ENCODE data around the gene TCTN3.

TCTN3 gene

DNA sequence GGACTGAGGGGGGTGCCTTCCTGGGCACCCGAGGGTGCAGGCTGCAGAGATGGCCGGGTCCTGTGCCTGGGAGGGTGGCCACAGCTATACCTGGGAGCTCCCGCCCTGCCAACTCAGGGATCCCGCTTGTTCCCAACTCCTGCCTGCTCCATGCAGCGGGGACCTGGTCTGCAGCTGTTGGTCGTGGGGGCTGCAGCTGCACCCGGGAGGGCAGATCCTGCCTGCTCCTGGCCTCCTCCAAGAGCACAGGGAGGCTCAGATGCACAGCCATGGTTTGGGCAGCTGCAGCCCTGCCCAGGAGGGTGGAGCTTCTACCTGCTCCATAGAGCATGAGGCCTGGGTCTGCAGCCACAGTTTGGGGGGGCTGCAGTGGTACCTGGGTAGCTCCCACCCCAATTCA, 13.3 kb upstream of the TCTN3 start:
- H3K4me3 ChIP-seq (ENCODE audit: control insufficient read depth, low read depth, low read length): no peak overlapping the region
- TF ChIP-seq, protein P1, sequence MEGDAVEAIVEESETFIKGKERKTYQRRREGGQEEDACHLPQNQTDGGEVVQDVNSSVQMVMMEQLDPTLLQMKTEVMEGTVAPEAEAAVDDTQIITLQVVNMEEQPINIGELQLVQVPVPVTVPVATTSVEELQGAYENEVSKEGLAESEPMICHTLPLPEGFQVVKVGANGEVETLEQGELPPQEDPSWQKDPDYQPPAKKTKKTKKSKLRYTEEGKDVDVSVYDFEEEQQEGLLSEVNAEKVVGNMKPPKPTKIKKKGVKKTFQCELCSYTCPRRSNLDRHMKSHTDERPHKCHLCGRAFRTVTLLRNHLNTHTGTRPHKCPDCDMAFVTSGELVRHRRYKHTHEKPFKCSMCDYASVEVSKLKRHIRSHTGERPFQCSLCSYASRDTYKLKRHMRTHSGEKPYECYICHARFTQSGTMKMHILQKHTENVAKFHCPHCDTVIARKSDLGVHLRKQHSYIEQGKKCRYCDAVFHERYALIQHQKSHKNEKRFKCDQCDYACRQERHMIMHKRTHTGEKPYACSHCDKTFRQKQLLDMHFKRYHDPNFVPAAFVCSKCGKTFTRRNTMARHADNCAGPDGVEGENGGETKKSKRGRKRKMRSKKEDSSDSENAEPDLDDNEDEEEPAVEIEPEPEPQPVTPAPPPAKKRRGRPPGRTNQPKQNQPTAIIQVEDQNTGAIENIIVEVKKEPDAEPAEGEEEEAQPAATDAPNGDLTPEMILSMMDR (IDR thresholded peaks at IDR 0.05; ENCODE audit: control insufficient read depth, insufficient read depth, low read depth, low read length, missing control alignments): no peak
- DNase-seq (ENCODE audit: low read depth): no peak

DNA sequence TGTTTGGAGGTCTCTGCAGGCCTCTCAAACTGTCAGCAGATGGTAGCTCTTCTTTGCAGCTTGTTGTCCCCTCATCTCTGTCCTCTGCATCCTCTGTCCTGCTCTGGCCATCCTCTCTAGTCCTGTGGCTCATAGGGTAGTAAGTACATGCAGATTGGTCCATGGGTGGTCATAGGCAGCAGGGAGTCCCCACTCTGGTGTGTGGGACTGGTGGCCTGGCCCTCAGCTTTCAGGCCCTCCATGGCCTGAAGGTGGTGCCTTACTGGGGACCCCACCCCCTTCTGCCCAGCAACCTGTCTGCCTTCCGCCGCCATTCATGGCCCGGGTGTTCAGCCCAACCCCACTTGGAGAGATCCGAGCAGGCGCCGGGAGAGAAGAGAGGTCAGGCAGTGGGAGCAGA, 12.8 kb upstream of the TCTN3 start:
- TF ChIP-seq, protein P1 (IDR thresholded peaks at IDR 0.05; ENCODE audit: control insufficient read depth, insufficient read depth, low read depth, low read length, missing control alignments): no peak
- no peak overlapping the region for H3K4me3 ChIP-seq (ENCODE audit: control insufficient read depth, low read depth, low read length)
- no peak for DNase-seq (ENCODE audit: low read depth)

DNA sequence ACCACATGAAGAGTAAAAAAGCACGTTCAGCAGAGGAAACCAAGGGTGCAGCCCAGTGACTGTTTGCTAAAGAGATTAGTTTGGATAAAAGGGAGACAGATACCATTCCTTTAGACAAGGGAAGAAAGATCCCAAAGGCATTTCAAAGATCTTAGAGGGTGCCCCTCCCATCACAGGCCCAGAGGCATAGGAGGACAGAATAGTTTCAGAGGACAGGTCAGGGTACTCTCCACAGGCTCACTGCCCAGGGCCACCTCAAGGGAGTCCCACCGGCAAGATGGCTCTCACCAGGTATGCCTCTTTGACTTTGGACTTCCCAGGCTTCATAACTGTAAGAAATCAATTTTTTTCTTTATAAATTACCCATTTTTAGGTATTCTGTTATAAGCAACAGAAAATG, 4.7 kb upstream of the TCTN3 start:
- TF ChIP-seq, protein P1 (IDR thresholded peaks at IDR 0.05; ENCODE audit: control insufficient read depth, insufficient read depth, low read depth, low read length, missing control alignments): no peak
- H3K4me3 ChIP-seq (ENCODE audit: control insufficient read depth, low read depth, low read length): no peak overlapping the region
- DNase-seq (ENCODE audit: low read depth): no peak

DNA sequence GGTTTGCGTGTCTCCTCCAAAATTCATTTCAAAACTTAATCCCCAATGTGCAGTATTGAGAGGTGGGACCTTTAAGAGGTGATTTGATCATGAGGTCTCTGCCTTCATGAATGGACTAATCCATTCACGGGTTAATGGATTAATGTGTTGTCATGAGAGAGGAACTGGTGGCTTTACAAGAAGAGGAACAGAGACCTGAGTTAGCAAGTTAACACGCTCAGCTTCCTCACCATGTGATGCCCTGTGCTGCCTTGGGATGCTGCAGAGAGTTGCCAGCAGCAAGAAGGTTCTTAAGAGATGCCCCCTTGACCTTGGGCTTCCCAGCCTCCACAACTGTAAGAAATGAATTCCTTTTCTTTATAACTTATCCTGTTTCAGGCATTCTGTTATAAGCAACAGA, 3.7 kb upstream of the TCTN3 start:
- TF ChIP-seq, protein P1 (IDR thresholded peaks at IDR 0.05; ENCODE audit: control insufficient read depth, insufficient read depth, low read depth, low read length, missing control alignments): no peak
- no peak overlapping the region for H3K4me3 ChIP-seq (ENCODE audit: control insufficient read depth, low read depth, low read length)
- no peak for DNase-seq (ENCODE audit: low read depth)

DNA sequence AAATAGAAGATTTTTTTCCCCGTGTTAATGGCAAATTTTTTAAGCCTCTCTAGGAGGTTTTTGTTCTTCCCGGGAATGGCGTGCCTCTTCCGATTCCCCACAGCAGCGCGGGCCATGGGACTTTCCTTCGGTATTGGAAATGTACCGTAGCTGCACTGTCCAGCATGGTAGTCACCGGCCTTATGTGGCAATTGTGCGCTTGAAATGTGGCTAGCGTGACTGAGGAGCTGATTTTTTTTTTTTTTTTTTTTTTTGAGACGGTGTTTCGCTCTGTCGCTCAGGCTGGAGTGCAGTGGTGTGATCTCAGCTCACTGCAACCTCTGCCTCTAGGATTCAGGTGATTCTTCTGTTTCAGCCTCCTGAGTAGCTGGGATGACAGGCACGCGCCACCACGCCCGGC, 938 bp upstream of the TCTN3 start:
- no peak overlapping the region for H3K4me3 ChIP-seq (ENCODE audit: control insufficient read depth, low read depth, low read length)
- TF ChIP-seq, protein P1 (IDR thresholded peaks at IDR 0.05; ENCODE audit: control insufficient read depth, insufficient read depth, low read depth, low read length, missing control alignments): no peak
- no peak for DNase-seq (ENCODE audit: low read depth)

DNA sequence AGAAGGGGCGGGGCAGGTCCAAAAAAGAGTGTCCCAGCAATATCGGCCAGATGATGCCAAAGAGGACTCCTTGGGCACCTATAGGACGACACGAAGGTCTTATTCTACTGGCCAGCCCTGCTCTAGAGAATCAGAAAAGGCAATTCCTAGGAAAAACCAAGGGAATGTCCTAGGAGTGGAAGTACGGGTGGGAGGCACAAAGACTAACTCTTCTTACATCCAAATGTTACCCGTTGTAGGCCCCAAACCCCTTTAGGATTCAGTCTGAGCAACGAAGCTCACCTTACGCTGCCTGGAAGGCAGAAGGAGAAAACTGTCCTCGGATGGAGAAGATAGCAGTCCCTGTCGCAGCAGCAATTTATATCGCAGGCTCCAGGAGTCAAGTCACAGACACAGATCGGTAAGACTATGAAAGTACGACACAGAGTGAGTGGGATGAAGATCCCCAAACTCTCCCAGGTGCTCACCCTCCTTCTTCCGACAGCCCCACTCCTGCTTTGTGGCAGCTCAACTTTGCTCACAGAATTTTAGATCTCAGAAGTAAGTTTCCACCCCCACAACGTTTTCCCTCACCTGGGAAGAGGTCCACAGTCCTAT, 558 bp downstream of the TCTN3 start:
- H3K4me3 ChIP-seq (ENCODE audit: control insufficient read depth, low read depth, low read length): peak overlapping the region; percentile 61
- TF ChIP-seq, protein P1 (IDR thresholded peaks at IDR 0.05; ENCODE audit: control insufficient read depth, insufficient read depth, low read depth, low read length, missing control alignments): no peak
- DNase-seq (ENCODE audit: low read depth): no peak

DNA sequence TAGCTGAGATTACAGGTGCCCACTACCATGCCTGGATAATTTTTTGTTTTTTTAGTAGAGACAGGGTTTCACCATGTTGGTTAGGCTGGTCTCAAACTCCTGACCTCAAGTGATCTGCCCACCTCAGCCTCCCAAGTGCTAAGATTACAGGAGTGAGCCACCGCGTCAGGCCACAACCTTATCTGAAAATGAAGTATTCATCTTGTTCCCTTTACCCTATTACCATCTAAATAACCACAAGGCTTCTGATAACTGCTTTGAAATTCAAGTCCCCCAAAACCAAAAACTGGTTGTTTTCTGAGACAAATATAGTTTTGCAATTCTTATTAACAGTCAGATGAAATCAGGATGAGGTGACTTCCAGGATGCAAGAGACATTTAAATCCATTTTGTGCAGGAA, 2.4 kb downstream of the TCTN3 start:
- DNase-seq (ENCODE audit: low read depth): no peak
- TF ChIP-seq, protein P1 (IDR thresholded peaks at IDR 0.05; ENCODE audit: control insufficient read depth, insufficient read depth, low read depth, low read length, missing control alignments): no peak

More for the DNA sequence above, 2.4 kb downstream of the TCTN3 start:
- H3K4me3 ChIP-seq (ENCODE audit: control insufficient read depth, low read depth, low read length): no peak overlapping the region
